BJ (cell line): ENCODE measurements around the gene ADCY3. TPM values are rescaled to one million over a fixed set of nuclear protein-coding genes. Genes with fewer than 3 reads are reported as not detected.

ENCODE experiments used
- CTCF ChIA-PET: fragments of 350-600 bp; formaldehyde crosslinking; extraction: SDS; loops from one replicate; lab custom pipeline; 2021; ENCODE audit warnings: antibody characterized with exemption, inconsistent platforms; lab: Yijun Ruan, JAX
- POLR2A ChIA-PET: fragments of 300-600 bp; sonication (Branson Sonifier 250); formaldehyde crosslinking; extraction: SDS; loops from one replicate; lab custom pipeline; 2021; ENCODE audit warnings: antibody characterized with exemption; lab: Charles Lee
- DNase-seq: peaks from one replicate; pipeline ENCODE4 v3.0.0-alpha.2; 2011; ENCODE audit warnings: low read depth
- H3K27me3 ChIP-seq: 2 replicates; pipeline ENCODE4 v1.6.0; 2011; ENCODE audit warnings: low read length; ENCODE audit not compliant: control insufficient read depth, insufficient read depth
- H3K36me3 ChIP-seq: 2 replicates; pipeline ENCODE4 v1.5.1; 2011; ENCODE audit warnings: low read length; ENCODE audit not compliant: control insufficient read depth, insufficient read depth
- H3K4me3 ChIP-seq: 2 replicates; pipeline ENCODE4 v1.5.1; 2011; ENCODE audit warnings: low read depth, mild to moderate bottlenecking, control low read depth, low read length
- CTCF ChIP-seq: IDR thresholded peaks from 2 replicates; pipeline ENCODE4 v1.5.1; 2011; ENCODE audit warnings: low read depth, mild to moderate bottlenecking, control low read depth, inconsistent platforms, low read length, moderate library complexity; ENCODE audit not compliant: insufficient read depth
- polyA plus RNA-seq: library from polyadenylated mRNA; depleted of rRNA; stranded (reverse); fragments of >200 nt; gene quantifications from 2 replicates; pipeline ENCODE4 v1.2.3, GENCODE V29; 2011

ADCY3 gene
- polyA plus RNA-seq, 1 experiment = 73.3 TPM

DNA sequence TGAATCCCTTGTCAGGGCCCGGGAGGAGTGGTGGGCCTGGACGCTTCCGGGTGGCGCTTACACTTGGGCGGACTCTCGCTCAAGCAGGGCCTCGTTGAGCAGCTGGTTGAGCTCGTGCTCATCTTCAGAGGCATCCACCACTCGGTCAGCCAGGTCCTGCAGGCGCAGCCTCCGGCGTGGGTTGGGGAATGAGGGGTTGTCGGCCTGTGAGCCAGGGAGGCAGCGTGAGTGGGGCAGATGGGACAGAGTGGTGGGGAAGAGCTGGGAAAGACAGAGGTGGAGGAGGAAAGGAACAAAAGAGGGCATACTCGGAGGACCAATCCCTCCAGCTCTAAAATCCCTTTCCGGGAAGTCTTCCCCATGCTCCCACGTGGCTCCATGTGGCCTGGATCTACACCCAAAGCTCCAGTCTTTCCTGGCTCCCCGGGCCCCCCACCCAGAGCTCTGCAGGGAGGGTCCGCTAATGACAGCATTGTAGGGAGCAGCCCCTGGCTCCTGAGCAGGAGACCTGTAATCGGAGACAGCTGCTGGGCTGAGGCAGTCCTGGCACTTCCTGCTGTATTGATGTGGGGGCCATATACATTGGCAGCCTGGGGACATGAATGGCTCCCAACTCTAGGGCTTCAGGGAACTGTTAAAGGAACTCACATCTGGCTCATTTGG, 85.2 kb downstream of the ADCY3 start:
- Histone ChIP-seq H3K36me3 (peaks cover 18% of the 10 kb centered on the region), H3K4me3 (no peak overlapping the region), H3K27me3 (no peaks in the 10 kb centered on the region)
- POLR2A ChIA-PET = no interaction called here
- no peak for DNase-seq
- CTCF ChIA-PET = interaction anchor here (1.6 kb wide), 1 partner anchor 426 kb away, joined by 3 read pairs; no protein-coding TSS in a partner anchor
- no peak for TF ChIP-seq CTCF

DNA sequence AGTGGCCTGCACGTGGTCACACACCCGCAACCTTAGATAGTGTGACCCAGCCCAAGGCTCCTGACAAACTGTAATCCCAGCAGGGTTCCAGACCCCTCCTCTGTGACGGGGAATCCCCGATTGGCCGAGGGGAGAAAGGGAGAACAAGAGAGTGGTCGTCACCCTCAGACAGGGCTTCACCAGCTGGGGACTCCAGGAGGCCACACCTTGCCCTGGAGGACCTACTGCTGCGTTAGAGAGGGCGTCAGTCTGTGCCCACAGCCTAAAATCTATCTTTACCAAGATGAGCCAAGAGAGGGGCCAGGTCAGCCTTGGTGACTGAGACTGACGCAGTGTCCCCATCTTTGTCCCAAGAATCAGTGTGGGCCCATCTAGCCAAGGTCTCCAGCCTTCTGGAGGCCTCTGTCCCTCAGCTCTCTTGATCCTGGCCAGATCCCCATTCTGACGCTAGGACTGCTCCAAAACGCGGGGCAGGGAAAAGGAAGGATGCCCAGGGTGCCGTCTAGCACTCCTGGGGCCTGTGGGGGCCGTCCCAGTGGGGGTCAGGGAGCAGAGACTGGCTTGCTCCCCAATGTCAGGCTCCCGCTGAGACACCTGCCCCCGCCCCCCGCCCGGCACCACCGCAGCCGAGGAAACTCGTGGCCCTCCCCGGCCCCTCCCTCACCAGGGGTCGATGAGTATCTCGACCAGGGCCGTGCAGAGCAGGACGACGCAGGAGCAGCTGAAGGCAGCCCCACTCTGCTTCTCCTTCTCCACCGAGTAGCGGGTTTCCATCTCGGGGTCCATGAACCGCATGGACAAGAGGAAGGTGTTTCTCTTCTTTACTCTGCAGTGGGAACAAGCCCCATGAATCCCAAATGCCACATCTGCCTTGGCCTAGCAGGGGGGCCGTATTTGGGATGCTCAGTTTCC, 86.0 kb downstream of the ADCY3 start:
- peaks cover 16% of the 10 kb centered on the region for H3K36me3 ChIP-seq
- DNase-seq = no peak
- TF ChIP-seq CTCF = no peak
- POLR2A ChIA-PET = no interaction called here
- no peak overlapping the region for H3K4me3 ChIP-seq
- H3K27me3 ChIP-seq = no peaks in the 10 kb centered on the region
- CTCF ChIA-PET = interaction anchor here (1.6 kb wide), 1 partner anchor 425 kb away, joined by 3 read pairs; no protein-coding TSS in a partner anchor

GRCh38 chr2:24832931-24833701, 86.9 kb downstream of the ADCY3 start:
- H3K4me3 ChIP-seq = no peak overlapping the region
- ChIA-PET POLR2A (no interaction called here), CTCF (interaction anchor here (0.6 to 8.1 kb wide), 2 partner anchors 412 to 558 kb away, joined by 3 to 76 read pairs; no protein-coding TSS in a partner anchor)
- H3K36me3 ChIP-seq = peaks cover 16% of the 10 kb centered on the region
- no peaks in the 10 kb centered on the region for H3K27me3 ChIP-seq
- no peak for TF ChIP-seq CTCF
- no peak for DNase-seq

- ChIA-PET CTCF (interaction anchor here (8.1 kb wide), 1 partner anchor 412 kb away, joined by 76 read pairs; no protein-coding TSS in a partner anchor), POLR2A (no interaction called here)
- H3K36me3 ChIP-seq = peaks cover 16% of the 10 kb centered on the region
- H3K4me3 ChIP-seq = no peak overlapping the region
- DNase-seq = no peak
- TF ChIP-seq CTCF = no peak
- no peaks in the 10 kb centered on the region for H3K27me3 ChIP-seq
These were observed 87.5 kb downstream of the ADCY3 start for GRCh38 chr2:24832521-24832920.

GRCh38 chr2:24832073-24832461, 88.0 kb downstream of the ADCY3 start:
- Histone ChIP-seq H3K36me3 (peaks cover 16% of the 10 kb centered on the region), H3K4me3 (no peak overlapping the region), H3K27me3 (no peaks in the 10 kb centered on the region)
- ChIA-PET CTCF (interaction anchor here (1.3 to 8.1 kb wide), 2 partner anchors 411 to 423 kb away, joined by 7 to 76 read pairs; no protein-coding TSS in a partner anchor), POLR2A (no interaction called here)
- TF ChIP-seq CTCF = no peak
- DNase-seq = no peak
